ENCODE data around the gene OR14C36.
"Not testable (repeated sequence)": the region's sequence is repeated elsewhere in the genome, so short reads cannot be mapped to it uniquely, and the experiment has no call there.

OR14C36 gene

GRCh38 chr1:248348475-248348874 is at the start of gene OR14C36:
Gene OR14C36 (plus strand): TSS chr1:248348775. CDS start chr1:248348775, 0 bp downstream.
- H3K4me3 ChIP-seq (ENCODE audit: low read depth, low read length): no peak within 1 kb of the TSS

GRCh38 chr1:248303324-248303723 is 45.3 kb upstream of the OR14C36 start, which contains the start of gene OR2T12:
Gene OR2T12 (minus strand): TSS chr1:248303424. CDS start chr1:248295578, 7,846 bp downstream.
- no peak within 1 kb of the TSS for H3K4me3 ChIP-seq (ENCODE audit: low read depth, low read length)

GRCh38 chr1:248305672-248306071 is 42.9 kb upstream of the OR14C36 start:
- H3K4me3 ChIP-seq (ENCODE audit: low read depth, low read length): not testable (repeated sequence)

- H3K4me3 ChIP-seq (ENCODE audit: low read depth, low read length): no peak overlapping the region
These were observed 42.5 kb upstream of the OR14C36 start for GRCh38 chr1:248306103-248306502.

GRCh38 chr1:248306740-248307139 is 41.8 kb upstream of the OR14C36 start:
- not testable (repeated sequence) for H3K4me3 ChIP-seq (ENCODE audit: low read depth, low read length)

GRCh38 chr1:248316796-248317195 is 31.8 kb upstream of the OR14C36 start:
- H3K4me3 ChIP-seq (ENCODE audit: low read depth, low read length): no peak overlapping the region

- no peak within 1 kb of the TSS for H3K4me3 ChIP-seq (ENCODE audit: low read depth, low read length)
These were observed 24.1 kb upstream of the OR14C36 start, which contains the start of gene OR2M7 for GRCh38 chr1:248324468-248324867. Gene OR2M7 (minus strand): TSS chr1:248324568. CDS start chr1:248324568, 0 bp downstream.

- H3K4me3 ChIP-seq (ENCODE audit: low read depth, low read length): no peak overlapping the region
These were observed 5.1 kb upstream of the OR14C36 start for GRCh38 chr1:248343451-248343850.

GRCh38 chr1:248359415-248359814 is 10.8 kb downstream of the OR14C36 start:
- no peak overlapping the region for H3K4me3 ChIP-seq (ENCODE audit: low read depth, low read length)

- H3K4me3 ChIP-seq (ENCODE audit: low read depth, low read length): no peak within 1 kb of the TSS
These were observed 12.6 kb downstream of the OR14C36 start, which contains the start of gene OR2T4 for GRCh38 chr1:248361121-248361715. Gene OR2T4 (plus strand): TSS chr1:248361665. CDS start chr1:248361665, 0 bp downstream.

- no peak overlapping the region for H3K4me3 ChIP-seq (ENCODE audit: low read depth, low read length)
These were observed 18.0 kb downstream of the OR14C36 start for GRCh38 chr1:248366609-248367008.

GRCh38 chr1:248372394-248372793 is 23.8 kb downstream of the OR14C36 start:
- no peak overlapping the region for H3K4me3 ChIP-seq (ENCODE audit: low read depth, low read length)

- no peak overlapping the region for H3K4me3 ChIP-seq (ENCODE audit: low read depth, low read length)
These were observed 25.2 kb downstream of the OR14C36 start for GRCh38 chr1:248373761-248374160.

GRCh38 chr1:248375446-248375845 is 26.9 kb downstream of the OR14C36 start, which contains the start of gene OR2T6:
Gene OR2T6 (plus strand): TSS chr1:248375746. CDS start chr1:248387609, 11,863 bp downstream.
- no peak within 1 kb of the TSS for H3K4me3 ChIP-seq (ENCODE audit: low read depth, low read length)

GRCh38 chr1:248376916-248377315 is 28.3 kb downstream of the OR14C36 start:
- H3K4me3 ChIP-seq (ENCODE audit: low read depth, low read length): no peak overlapping the region

GRCh38 chr1:248380854-248381253 is 32.3 kb downstream of the OR14C36 start:
- no peak overlapping the region for H3K4me3 ChIP-seq (ENCODE audit: low read depth, low read length)

- no peak overlapping the region for H3K4me3 ChIP-seq (ENCODE audit: low read depth, low read length)
These were observed 39.9 kb downstream of the OR14C36 start for GRCh38 chr1:248388426-248388825.

GRCh38 chr1:248393050-248393449 is 44.5 kb downstream of the OR14C36 start:
- no peak overlapping the region for H3K4me3 ChIP-seq (ENCODE audit: low read depth, low read length)
